Panc1 (cell line): Measurements from ENCODE around the gene CYP26B1. TPM values are rescaled to one million over a fixed set of nuclear protein-coding genes. Genes with fewer than 3 reads are reported as not detected.

ENCODE experiments used
- ATAC-seq: fragments of 200-7000 bp; cut with Tn5 transposase; 2 replicates; pipeline ENCODE4 v1.9.1; 2020; ENCODE audit warnings: mild to moderate bottlenecking, moderate library complexity
- BruUV-seq: library from RNA; stranded (reverse); fragments of 400-500 nt; replicated peaks from 2 replicates; lab custom pipeline; 2021; lab: Mats Ljungman, UMichigan
- CTCF ChIA-PET: fragments of 300-600 bp; sonication (Branson Sonifier 250); formaldehyde crosslinking; loops from one replicate; lab custom pipeline; 2022; ENCODE audit warnings: antibody characterized with exemption; lab: Charles Lee
- POLR2A ChIA-PET: fragments of 300-600 bp; sonication (Branson Sonifier 250); formaldehyde crosslinking; loops from one replicate; lab custom pipeline; 2022; ENCODE audit warnings: antibody characterized with exemption; lab: Charles Lee
- DNase-seq: peaks from one replicate; pipeline ENCODE4 v3.0.0-alpha.2; 2010; ENCODE audit warnings: low read depth, low spot score
- H3K27ac ChIP-seq: 2 replicates; pipeline ENCODE4 v1.5.1; 2011; ENCODE audit warnings: mild to moderate bottlenecking, low read length, inconsistent platforms
- H3K27me3 ChIP-seq: fragments of 200-500 bp; sonication (Bioruptor generic); 2 replicates; pipeline ENCODE4 v1.6.0; 2014; ENCODE audit warnings: low read length, inconsistent platforms; ENCODE audit not compliant: control insufficient read depth, insufficient read depth
- H3K36me3 ChIP-seq: fragments of 200-500 bp; sonication (Bioruptor generic); 2 replicates; pipeline ENCODE4 v1.5.1; 2014; ENCODE audit warnings: inconsistent platforms, mild to moderate bottlenecking, low read length, moderate library complexity; ENCODE audit not compliant: control insufficient read depth, insufficient read depth
- H3K4me1 ChIP-seq: 2 replicates; pipeline ENCODE4 v1.5.1; 2011; ENCODE audit warnings: inconsistent platforms, mild to moderate bottlenecking, low read length, moderate library complexity; ENCODE audit not compliant: control insufficient read depth, insufficient read depth
- H3K4me3 ChIP-seq, 2 experiments: 2 replicates each; pipeline ENCODE4 v1.5.1; 2011 to 2012; ENCODE audit warnings: low read depth in 2 of 2, low read length in 2 of 2, mild to moderate bottlenecking in 2 of 2, inconsistent platforms in 1 of 2, moderate library complexity in 1 of 2
- H3K9me3 ChIP-seq: fragments of 200-500 bp; sonication (Bioruptor generic); 2 replicates; pipeline ENCODE4 v1.5.1; 2014; ENCODE audit warnings: low read depth, mild to moderate bottlenecking, inconsistent platforms, low read length, moderate library complexity; ENCODE audit not compliant: control insufficient read depth, insufficient read depth
- POLR2AphosphoS5 ChIP-seq: IDR thresholded peaks from 2 replicates; pipeline ENCODE4 v1.6.1; 2012; ENCODE audit warnings: mild to moderate bottlenecking, low read depth, low read length, moderate library complexity
- REST ChIP-seq, 2 experiments: IDR thresholded peaks; 2 replicates each; pipeline ENCODE4 v1.6.1; 2011 to 2012; ENCODE audit warnings: low read depth in 2 of 2, control low read depth in 1 of 2, low read length in 1 of 2, mild to moderate bottlenecking in 1 of 2, moderate library complexity in 1 of 2; ENCODE audit not compliant: insufficient read depth in 1 of 2
- SIN3A ChIP-seq: IDR thresholded peaks from 2 replicates; pipeline ENCODE4 v1.6.1; 2012; ENCODE audit warnings: low read depth, mild to moderate bottlenecking, low read length, moderate library complexity, borderline replicate concordance; ENCODE audit not compliant: insufficient read depth
- TCF7L2 ChIP-seq: IDR thresholded peaks from 2 replicates; pipeline ENCODE4 v1.6.1; 2011; ENCODE audit warnings: mild to moderate bottlenecking, low read depth, low read length, inconsistent platforms
- in situ Hi-C: cut with HindIII; loops from 2 replicates; pipeline ENCODE4 v1.10.0; 2016; ENCODE audit warnings: low sequenced_read_pairs, low pct_unique_long_range_greater_than_20kb
- intact Hi-C: fragments of 100-400 bp; cut with micrococcal nuclease; formaldehyde crosslinking; loops from one replicate; pipeline ENCODE4 v1.10.0; 2022; ENCODE audit not compliant: unreplicated experiment
- total RNA-seq: library from RNA; stranded (reverse); gene quantifications from one replicate; pipeline ENCODE4 v1.2.1, GENCODE V29; 2021; ENCODE audit not compliant: unreplicated experiment
- TF ChIP-seq, protein P1 (sequence below): fragments of 450-650 bp; IDR thresholded peaks from 2 replicates; pipeline ENCODE4 v1.5.1; 2017; ENCODE audit warnings: mild to moderate bottlenecking

The CYP26B1 gene
- total RNA-seq, 1 experiment from 2014 or later, result 12.3 TPM

GRCh38 chr2:72098935-72099334 is 48.7 kb downstream of the CYP26B1 start:
- Histone ChIP-seq H3K27me3 (peaks cover 30% of the 10 kb centered on the region; the same call in 1 of the 2 replicates), H3K36me3 (no peaks in the 10 kb centered on the region), H3K4me3 (no peak overlapping the region), H3K9me3 (no peaks in the 10 kb centered on the region), H3K27ac (no peak overlapping the region), H3K4me1 (no peaks in the 10 kb centered on the region)
- BruUV-seq, result no TSS peak
- ATAC-seq, result no peak
- no peak for DNase-seq
- CTCF ChIA-PET, result no interaction called here
- TF ChIP-seq SIN3A, result no peak
- no peak for TF ChIP-seq REST (IDR thresholded peaks at IDR 0.05; ENCODE audit: insufficient read depth in 1 of 2, low read depth in 2 of 2, low read length in 1 of 2)
- no peak for TF ChIP-seq TCF7L2
- TF ChIP-seq POLR2AphosphoS5, result no peak
- TF ChIP-seq, protein P1, sequence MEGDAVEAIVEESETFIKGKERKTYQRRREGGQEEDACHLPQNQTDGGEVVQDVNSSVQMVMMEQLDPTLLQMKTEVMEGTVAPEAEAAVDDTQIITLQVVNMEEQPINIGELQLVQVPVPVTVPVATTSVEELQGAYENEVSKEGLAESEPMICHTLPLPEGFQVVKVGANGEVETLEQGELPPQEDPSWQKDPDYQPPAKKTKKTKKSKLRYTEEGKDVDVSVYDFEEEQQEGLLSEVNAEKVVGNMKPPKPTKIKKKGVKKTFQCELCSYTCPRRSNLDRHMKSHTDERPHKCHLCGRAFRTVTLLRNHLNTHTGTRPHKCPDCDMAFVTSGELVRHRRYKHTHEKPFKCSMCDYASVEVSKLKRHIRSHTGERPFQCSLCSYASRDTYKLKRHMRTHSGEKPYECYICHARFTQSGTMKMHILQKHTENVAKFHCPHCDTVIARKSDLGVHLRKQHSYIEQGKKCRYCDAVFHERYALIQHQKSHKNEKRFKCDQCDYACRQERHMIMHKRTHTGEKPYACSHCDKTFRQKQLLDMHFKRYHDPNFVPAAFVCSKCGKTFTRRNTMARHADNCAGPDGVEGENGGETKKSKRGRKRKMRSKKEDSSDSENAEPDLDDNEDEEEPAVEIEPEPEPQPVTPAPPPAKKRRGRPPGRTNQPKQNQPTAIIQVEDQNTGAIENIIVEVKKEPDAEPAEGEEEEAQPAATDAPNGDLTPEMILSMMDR, result no peak
- intact Hi-C loops (no loop called here), in situ Hi-C loops (no loop called here)
- POLR2A ChIA-PET, result no interaction called here

DNA sequence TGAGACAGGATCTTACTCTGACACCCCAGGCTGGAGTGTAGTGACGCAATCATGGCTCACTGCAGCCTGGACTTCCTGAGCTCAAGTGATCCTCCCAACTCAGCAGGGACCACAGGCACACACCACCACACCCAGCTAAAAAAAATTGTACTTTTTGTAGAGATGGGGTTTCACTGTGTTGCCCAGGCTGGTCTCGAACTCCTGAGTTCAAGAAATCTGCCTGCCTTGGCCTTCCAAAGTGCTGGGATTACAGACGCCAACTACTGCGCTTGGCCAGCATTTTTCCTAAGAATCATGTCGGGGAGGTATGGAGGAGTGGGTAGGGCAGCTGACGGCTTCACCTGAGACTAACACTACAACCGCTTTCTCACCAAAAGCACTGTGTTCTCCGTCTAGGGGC is 50.4 kb downstream of the CYP26B1 start:
- BruUV-seq, result no TSS peak
- no peak overlapping the region for H3K27ac ChIP-seq
- no peak overlapping the region for H3K4me3 ChIP-seq
- DNase-seq (no peak), ATAC-seq (no peak)
- peaks cover 25% of the 10 kb centered on the region; the same call in 1 of the 2 replicates for H3K27me3 ChIP-seq
- ChIA-PET POLR2A (no interaction called here), CTCF (interaction anchor here (0.7 kb wide), 1 partner anchor 401 kb away, joined by 5 read pairs; no protein-coding TSS in a partner anchor)
- no peaks in the 10 kb centered on the region for H3K4me1 ChIP-seq
- intact Hi-C loops, result no loop called here
- no peak for TF ChIP-seq POLR2AphosphoS5
- TF ChIP-seq, protein P1, result no peak
- TF ChIP-seq TCF7L2, result no peak
- TF ChIP-seq REST (IDR thresholded peaks at IDR 0.05; ENCODE audit: insufficient read depth in 1 of 2, low read depth in 2 of 2, low read length in 1 of 2), result no peak
- TF ChIP-seq SIN3A, result no peak
- no peaks in the 10 kb centered on the region for H3K36me3 ChIP-seq
- H3K9me3 ChIP-seq, result no peaks in the 10 kb centered on the region
- in situ Hi-C loops, result no loop called here
